H1 (cell line): ENCODE results near the gene THUMPD2.

ENCODE experiments used
- BACH1 ChIP-seq: IDR thresholded peaks from 2 replicates; pipeline ENCODE4 v1.6.1; 2012; ENCODE audit warnings: low read length, improper control_type of control experiment
- BRCA1 ChIP-seq: IDR thresholded peaks from 2 replicates; pipeline ENCODE4 v1.6.1; 2012; ENCODE audit warnings: low read depth, low read length, improper control_type of control experiment
- CEBPB ChIP-seq: IDR thresholded peaks from 2 replicates; pipeline ENCODE4 v1.6.1; 2012; ENCODE audit warnings: low read depth, low read length
- EGR1 ChIP-seq: IDR thresholded peaks from 2 replicates; pipeline ENCODE4 v1.6.1; 2011; ENCODE audit warnings: low read depth, low read length, borderline replicate concordance
- EP300 ChIP-seq, 2 experiments: IDR thresholded peaks; 1 replicate in 1 of 2; 2 replicates in 1 of 2; pipeline ENCODE4 v1.6.1; 2011 to 2012; ENCODE audit warnings: low read depth in 2 of 2, low read length in 2 of 2, mild to moderate bottlenecking in 2 of 2, borderline replicate concordance in 1 of 2, inconsistent platforms in 1 of 2, moderate library complexity in 1 of 2
- EZH2 ChIP-seq: fragments of 200-600 bp; sonication (generic); IDR thresholded peaks from 2 replicates; pipeline ENCODE4 v1.7.1; 2012; ENCODE audit warnings: low read depth, mild to moderate bottlenecking, moderate library complexity, low read length, inconsistent platforms; ENCODE audit not compliant: severe bottlenecking
- FOSL1 ChIP-seq: IDR thresholded peaks from 2 replicates; pipeline ENCODE4 v1.6.1; 2011; ENCODE audit warnings: mild to moderate bottlenecking, low read depth, low read length, moderate library complexity; ENCODE audit not compliant: insufficient read depth
- POLR2A ChIP-seq, 2 experiments: IDR thresholded peaks; 1 replicate in 1 of 2; 2 replicates in 1 of 2; pipeline ENCODE4 v1.6.1; 2011; ENCODE audit warnings: low read depth in 2 of 2, low read length in 2 of 2, mild to moderate bottlenecking in 2 of 2; ENCODE audit errors: control extremely low read depth in 1 of 2
- POLR2AphosphoS5 ChIP-seq: IDR thresholded peaks from 2 replicates; pipeline ENCODE4 v1.6.1; 2011; ENCODE audit warnings: low read depth, low read length
- RAD21 ChIP-seq, 2 experiments: IDR thresholded peaks in 1 of 2; conservative IDR thresholded peaks in 1 of 2; 2 replicates each; pipeline ENCODE4 v1.6.1; 2011; ENCODE audit warnings: low read depth in 2 of 2, low read length in 2 of 2, improper control_type of control experiment in 1 of 2, inconsistent platforms in 1 of 2, mild to moderate bottlenecking in 1 of 2, moderate library complexity in 1 of 2
- TAF1 ChIP-seq: IDR thresholded peaks from 2 replicates; pipeline ENCODE4 v1.6.1; 2011; ENCODE audit warnings: mild to moderate bottlenecking, low read depth, low read length
- TAF7 ChIP-seq: optimal IDR thresholded peaks from 2 replicates; pipeline ENCODE3; 2011; ENCODE audit warnings: low read depth, mild to moderate bottlenecking, inconsistent platforms, low read length, moderate library complexity, borderline replicate concordance
- YY1 ChIP-seq: IDR thresholded peaks from 2 replicates; pipeline ENCODE4 v1.6.1; 2011; ENCODE audit warnings: low read depth, mild to moderate bottlenecking, low read length
- TF ChIP-seq, protein P1 (sequence below), 3 experiments: IDR thresholded peaks; 1 replicate in 2 of 3; 2 replicates in 1 of 3; pipeline versions ENCODE4 v1.5.1 to v1.6.1; 2011; ENCODE audit warnings: low read length in 3 of 3, mild to moderate bottlenecking in 3 of 3, inconsistent platforms in 2 of 3, low read depth in 1 of 3, moderate library complexity in 1 of 3; ENCODE audit not compliant: insufficient read depth in 1 of 3; ENCODE audit errors: control extremely low read depth in 1 of 3

DNA sequence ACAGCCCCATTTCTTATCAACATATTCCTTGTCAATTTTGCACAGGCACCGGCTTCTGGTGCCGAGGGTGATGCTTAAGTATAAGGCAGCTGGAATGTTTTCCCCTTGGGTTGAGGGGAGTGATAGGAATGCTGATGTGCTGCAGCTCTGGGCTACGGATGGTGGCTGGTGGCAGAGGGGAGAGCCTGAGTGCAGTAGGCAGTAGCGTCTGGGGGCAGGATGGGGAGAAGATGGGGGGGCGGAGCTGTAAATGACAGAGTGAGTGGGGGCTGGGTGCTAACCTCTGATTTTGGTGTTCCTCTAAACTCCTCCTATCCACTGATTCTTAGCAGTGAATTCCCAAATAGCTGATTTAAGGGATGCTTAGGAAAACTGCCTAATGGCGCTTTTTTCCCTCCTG, 92.6 kb downstream of the THUMPD2 start:
- TF ChIP-seq EP300 (IDR thresholded peaks at IDR 0.05; ENCODE audit: borderline replicate concordance in 1 of 2, low read depth in 2 of 2, low read length in 2 of 2) (no peak), TAF1 (no peak), POLR2A (IDR thresholded peaks at IDR 0.05; ENCODE audit: control extremely low read depth in 1 of 2, low read depth in 2 of 2, low read length in 2 of 2) (no peak), POLR2AphosphoS5 (no peak), EZH2 (no peak), YY1 (no peak), CEBPB (no peak), FOSL1 (no peak), EGR1 (no peak), RAD21 (IDR thresholded peaks at IDR 0.05 in 1 of 2, conservative IDR thresholded peaks at IDR 0.05 in 1 of 2; ENCODE audit: low read depth in 2 of 2, low read length in 2 of 2) (no peak), BRCA1 (no peak), BACH1 (no peak), TAF7 (no peak)
- TF ChIP-seq, protein P1, sequence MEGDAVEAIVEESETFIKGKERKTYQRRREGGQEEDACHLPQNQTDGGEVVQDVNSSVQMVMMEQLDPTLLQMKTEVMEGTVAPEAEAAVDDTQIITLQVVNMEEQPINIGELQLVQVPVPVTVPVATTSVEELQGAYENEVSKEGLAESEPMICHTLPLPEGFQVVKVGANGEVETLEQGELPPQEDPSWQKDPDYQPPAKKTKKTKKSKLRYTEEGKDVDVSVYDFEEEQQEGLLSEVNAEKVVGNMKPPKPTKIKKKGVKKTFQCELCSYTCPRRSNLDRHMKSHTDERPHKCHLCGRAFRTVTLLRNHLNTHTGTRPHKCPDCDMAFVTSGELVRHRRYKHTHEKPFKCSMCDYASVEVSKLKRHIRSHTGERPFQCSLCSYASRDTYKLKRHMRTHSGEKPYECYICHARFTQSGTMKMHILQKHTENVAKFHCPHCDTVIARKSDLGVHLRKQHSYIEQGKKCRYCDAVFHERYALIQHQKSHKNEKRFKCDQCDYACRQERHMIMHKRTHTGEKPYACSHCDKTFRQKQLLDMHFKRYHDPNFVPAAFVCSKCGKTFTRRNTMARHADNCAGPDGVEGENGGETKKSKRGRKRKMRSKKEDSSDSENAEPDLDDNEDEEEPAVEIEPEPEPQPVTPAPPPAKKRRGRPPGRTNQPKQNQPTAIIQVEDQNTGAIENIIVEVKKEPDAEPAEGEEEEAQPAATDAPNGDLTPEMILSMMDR (IDR thresholded peaks at IDR 0.05; ENCODE audit: control extremely low read depth in 1 of 3, insufficient read depth in 1 of 3, low read depth in 1 of 3, low read length in 3 of 3), result no peak
